ENCODE measurements around the gene PSMA1. TPM values are rescaled to one million over a fixed set of nuclear protein-coding genes. Genes with fewer than 3 reads are reported as not detected.

Gene PSMA1
- total and polyA plus RNA-seq, 2 of the 8 experiments (the other 6 are each of a cell fraction or from before 2014, with no cell fraction given), result 148 to 159 TPM

GRCh38 chr11:14518820-14519219 is 1.4 kb downstream of the PSMA1 start:
- POLR2A ChIA-PET (ENCODE audit: partially characterized antibody), result no interaction called here
- CTCF ChIA-PET (ENCODE audit: partially characterized antibody), result no interaction called here
- Histone ChIP-seq H3K4me1 (replicated peaks in 1 of 4; ENCODE audit: control insufficient read depth in 3 of 4, insufficient read depth in 4 of 4, low read length in 3 of 4) (peaks cover 0 to 2% (median 0%) of the 10 kb centered on the region in 4 experiments; a peak in 2 of 7 replicates), H2BK120ac (replicated peaks; ENCODE audit: low read depth, low read length) (no peak overlapping the region), H3K23me2 (ENCODE audit: low read depth, low read length) (peaks cover 4% of the 10 kb centered on the region), H3K9ac (replicated peaks in 1 of 4; ENCODE audit: extremely low read depth in 1 of 4, low read depth in 3 of 4, low read length in 3 of 4) (peak overlapping the region in 2 of 4 experiments; percentile 14 to 60; a peak in 2 of 7 replicates), H3K4ac (replicated peaks; ENCODE audit: insufficient read length, low read depth, low read length) (no peak overlapping the region), H3K23ac (ENCODE audit: insufficient read length) (no peak overlapping the region), H2BK5ac (ENCODE audit: low read depth, low read length) (no peak overlapping the region), H4K91ac (replicated peaks; ENCODE audit: insufficient read length, low read length) (no peak overlapping the region), H4K20me1 (replicated peaks in 1 of 2; ENCODE audit: control insufficient read depth in 1 of 2, insufficient read depth in 2 of 2, low read length in 2 of 2) (no peaks in the 10 kb centered on the region), H3K9me3 (ENCODE audit: insufficient read depth in 2 of 2, low read depth in 1 of 2, low read length in 1 of 2) (no peaks in the 10 kb centered on the region), H2BK20ac (ENCODE audit: low read length) (no peak overlapping the region), H3K14ac (ENCODE audit: insufficient read length) (no peak overlapping the region), H3K56ac (replicated peaks; ENCODE audit: insufficient read length, low read depth, low read length) (no peak overlapping the region), H3K4me2 (ENCODE audit: insufficient read depth in 1 of 2, low read depth in 2 of 2, low read length in 2 of 2) (peak overlapping the region; percentile 71 to 93; a peak in 3 of 4 replicates), H3K79me2 (ENCODE audit: control insufficient read depth in 1 of 2, insufficient read depth in 2 of 2, low read length in 2 of 2) (peaks cover 0 to 17% of the 10 kb centered on the region in 2 experiments; a peak in 3 of 4 replicates), H2AFZ (ENCODE audit: low read length) (no peak overlapping the region), H2BK15ac (ENCODE audit: low read length) (no peak overlapping the region), H2AK5ac (ENCODE audit: low read depth, low read length) (no peak overlapping the region), H3K36me3 (ENCODE audit: control insufficient read depth in 2 of 4, insufficient read depth in 4 of 4, low read length in 3 of 4) (peaks cover 2 to 30% (median 16%) of the 10 kb centered on the region in 4 experiments), H3K79me1 (ENCODE audit: low read depth, low read length) (no peaks in the 10 kb centered on the region), H3K18ac (ENCODE audit: extremely low read depth, low read length) (no peak overlapping the region), H3K27me3 (replicated peaks in 1 of 4; ENCODE audit: control insufficient read depth in 3 of 4, extremely low read depth in 1 of 4, insufficient read depth in 3 of 4, low read length in 3 of 4) (no peaks in the 10 kb centered on the region), H4K8ac (ENCODE audit: extremely low read depth, insufficient read depth, low read length) (no peak overlapping the region), H3K27ac (ENCODE audit: low read depth, low read length) (no peak overlapping the region), H2BK12ac (ENCODE audit: low read depth, low read length) (no peak overlapping the region), H3K4me3 (ENCODE audit: extremely low read depth in 1 of 4, insufficient read depth in 2 of 4, low read depth in 3 of 4, low read length in 4 of 4) (peak overlapping the region; percentile 90 to 100 (median 100); a peak in 7 of 8 replicates), H4K5ac (ENCODE audit: insufficient read length, low read depth, low read length) (no peak overlapping the region)
- DNase-seq (ENCODE audit: low read depth in 1 of 2, low spot score in 2 of 2), result no peak
- 93% methylated on average over 3 of the region's 3 CpGs; no CpG with 5 or more reads in 1 of the 2 experiments for WGBS, 2 experiments (ENCODE audit: extremely low coverage in 1 of 2, insufficient coverage in 1 of 2, insufficient read length in 1 of 2, insufficient replicate concordance in 2 of 2, low coverage in 1 of 2, low lambda C conversion rate in 2 of 2, missing lambda C conversion rate in 1 of 2)
- no peak for FAIRE-seq
- no peak for TF ChIP-seq MAFK (IDR thresholded peaks at IDR 0.05; ENCODE audit: low read depth, low read length)
- no peak for TF ChIP-seq RAD21 (IDR thresholded peaks at IDR 0.05 in 1 of 2, conservative IDR thresholded peaks at IDR 0.05 in 1 of 2; ENCODE audit: low read depth in 2 of 2, low read length in 2 of 2)
- no peak for TF ChIP-seq CTBP2 (IDR thresholded peaks at IDR 0.05; ENCODE audit: borderline replicate concordance, insufficient read depth, insufficient read length, low read length)
- TF ChIP-seq SRF (IDR thresholded peaks at IDR 0.05; ENCODE audit: low read depth, low read length), result no peak
- TF ChIP-seq GTF2F1 (IDR thresholded peaks at IDR 0.05; ENCODE audit: borderline replicate concordance, low read depth, low read length), result no peak
- TF ChIP-seq BRCA1 (IDR thresholded peaks at IDR 0.05; ENCODE audit: low read depth, low read length), result no peak
- no peak for TF ChIP-seq SIN3A (conservative IDR thresholded peaks at IDR 0.05 in 1 of 2, IDR thresholded peaks at IDR 0.05 in 1 of 2; ENCODE audit: low read depth in 1 of 2, low read length in 2 of 2)
- TF ChIP-seq NRF1 (IDR thresholded peaks at IDR 0.05; ENCODE audit: low read depth, low read length), result no peak
- TF ChIP-seq EGR1 (IDR thresholded peaks at IDR 0.05; ENCODE audit: borderline replicate concordance, low read depth, low read length), result no peak
- TF ChIP-seq KDM5A (IDR thresholded peaks at IDR 0.05; ENCODE audit: low read length), result no peak
- TF ChIP-seq POU5F1 (IDR thresholded peaks at IDR 0.05; ENCODE audit: low read depth, low read length), result no peak
- no peak for TF ChIP-seq JUND (IDR thresholded peaks at IDR 0.05; ENCODE audit: low read length)
- no peak for TF ChIP-seq SP4 (IDR thresholded peaks at IDR 0.05; ENCODE audit: low read length)
- TF ChIP-seq TEAD4 (IDR thresholded peaks at IDR 0.05; ENCODE audit: low read depth, low read length), result no peak
- no peak for TF ChIP-seq CREB1 (IDR thresholded peaks at IDR 0.05)
- no peak for TF ChIP-seq POLR2A (IDR thresholded peaks at IDR 0.05; ENCODE audit: control extremely low read depth in 1 of 2, low read depth in 2 of 2, low read length in 2 of 2)

All from H1 (cell line).